Measurements from ENCODE around the gene PBX1. TPM values are rescaled to one million over a fixed set of nuclear protein-coding genes. Genes with fewer than 3 reads are reported as not detected.
A peak's percentile ranks its signal among the peaks of the same experiment; 100 is the strongest.

The PBX1 gene
- polyA plus RNA-seq, 10 donors, result 51.2 to 64.5 (median 59.0) TPM

DNA sequence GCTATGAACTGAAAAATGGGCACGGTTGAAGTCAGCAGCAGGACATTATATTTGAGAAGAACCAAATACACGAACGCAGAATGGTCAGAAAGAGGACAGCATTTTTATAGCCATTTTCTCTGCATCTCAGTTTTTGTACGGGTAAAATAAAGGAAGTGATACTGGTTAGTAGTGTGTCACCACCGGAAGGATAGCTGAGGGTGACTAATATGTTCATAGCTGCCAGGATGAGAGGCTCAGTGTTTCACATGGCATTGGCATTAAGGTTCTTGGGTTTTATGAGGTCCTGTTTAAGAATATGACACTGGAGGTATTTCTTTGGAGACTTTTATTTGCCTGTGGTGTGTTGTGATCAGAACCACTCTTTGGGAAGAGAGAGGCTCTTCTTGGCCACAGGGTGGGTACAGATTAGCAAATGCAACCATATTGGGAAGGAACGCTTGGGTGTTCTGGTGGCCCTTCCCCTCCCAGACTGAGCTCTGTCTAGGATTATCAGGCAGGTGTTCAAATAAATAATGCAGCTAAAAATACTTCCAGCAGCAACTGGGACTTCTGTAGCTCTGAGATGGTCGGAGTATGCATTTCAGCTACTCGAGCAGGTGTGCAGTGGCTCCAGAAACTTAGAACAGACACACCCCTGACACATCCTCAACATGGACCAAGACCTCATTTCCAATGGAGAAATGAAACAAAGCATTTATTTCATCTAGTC lies 158.2 kb downstream of the PBX1 start:
- no peak for DNase-seq

DNA sequence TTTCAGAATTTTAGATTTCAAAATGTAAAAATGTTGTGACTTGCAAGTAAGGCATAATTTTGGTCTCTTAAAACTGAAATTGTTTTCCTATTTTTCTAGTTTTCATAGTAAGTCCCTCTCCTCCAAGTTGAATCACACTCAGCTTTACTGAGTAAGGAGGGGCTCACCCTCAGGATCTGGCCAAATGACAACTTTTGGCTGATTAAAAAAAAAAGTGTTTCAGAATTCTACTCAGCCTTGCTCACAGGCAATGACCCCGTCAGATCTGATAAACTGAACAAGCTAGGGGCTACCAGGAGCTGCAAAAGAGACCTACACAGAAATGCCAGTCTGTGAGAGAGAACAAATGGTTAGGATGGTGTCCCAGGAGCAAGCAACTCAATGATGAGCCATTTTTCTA lies 159.8 kb downstream of the PBX1 start:
- peak in 1 of 3 donors; percentile 48 for DNase-seq

DNA sequence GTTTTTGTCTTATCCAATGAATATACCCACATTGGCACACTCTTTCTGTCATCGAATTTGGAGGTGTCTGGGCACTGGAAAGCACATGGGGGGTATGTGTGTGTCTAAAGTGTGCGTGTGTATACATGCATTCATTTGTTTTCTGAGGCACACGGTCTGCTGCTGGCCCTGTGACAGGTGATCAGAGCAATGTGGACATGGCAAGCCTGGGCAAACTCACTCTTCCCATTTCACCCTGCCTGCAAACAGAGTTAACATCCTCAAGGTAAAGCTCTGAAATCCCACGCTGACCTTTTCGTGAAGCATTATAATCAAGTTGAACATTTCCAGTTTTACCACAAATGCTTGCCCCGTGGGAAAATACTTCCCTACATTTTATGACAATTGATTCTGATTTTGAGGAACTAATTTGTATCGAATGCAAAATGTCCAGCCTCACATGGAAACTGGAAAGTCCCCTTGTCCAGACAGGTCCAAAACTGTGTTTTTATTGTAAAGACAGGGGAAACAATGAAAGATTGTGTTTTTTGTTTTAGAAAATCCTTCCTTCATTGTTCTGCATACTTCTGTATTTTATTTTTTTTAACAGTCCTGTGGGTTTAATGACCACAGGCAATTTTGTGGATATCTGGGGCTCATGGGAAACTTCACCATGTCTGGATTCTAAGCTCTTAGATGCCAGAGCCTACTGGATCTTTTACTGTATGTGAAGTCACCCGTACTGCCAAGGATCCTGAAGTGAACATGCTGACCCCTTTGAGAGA lies 160.9 kb downstream of the PBX1 start:
- no peak for DNase-seq

DNA sequence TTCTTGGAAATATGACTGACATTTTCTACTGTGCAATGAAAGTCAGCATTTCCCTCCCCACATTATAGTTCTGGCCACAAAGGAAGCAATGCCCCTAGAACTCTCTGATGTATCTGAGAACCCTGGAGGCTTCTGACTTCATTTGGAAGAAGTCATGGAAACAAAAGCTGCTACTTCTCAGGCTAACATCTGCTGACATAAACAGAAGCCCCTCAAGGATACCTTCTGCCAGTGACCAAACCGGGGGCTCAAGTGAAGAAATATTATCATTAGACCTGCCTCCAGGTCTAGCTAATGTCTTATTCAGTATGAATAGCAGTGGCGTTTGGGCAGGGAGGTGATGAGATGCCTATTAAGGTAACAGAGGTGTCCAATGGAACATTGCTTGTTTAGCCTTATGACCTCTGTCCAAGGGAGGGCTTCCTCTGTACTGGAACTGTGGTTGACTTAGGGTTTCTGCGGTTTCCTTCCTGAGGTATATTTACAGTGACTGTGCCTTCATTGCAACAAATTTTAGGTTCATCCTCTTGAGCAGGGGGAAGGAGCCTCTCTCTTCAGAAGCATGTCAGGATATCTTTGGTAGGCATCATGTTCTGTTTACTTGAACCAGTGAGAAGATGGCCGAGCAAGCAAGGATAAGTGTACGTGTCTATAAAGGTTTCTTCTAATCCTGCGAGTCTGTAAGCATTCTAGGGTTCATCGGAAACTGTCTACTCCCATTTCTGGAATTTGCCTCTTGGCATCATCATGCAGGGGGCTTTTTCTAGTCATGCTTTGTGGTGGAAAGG lies 161.7 kb downstream of the PBX1 start:
- DNase-seq, result no peak

DNA sequence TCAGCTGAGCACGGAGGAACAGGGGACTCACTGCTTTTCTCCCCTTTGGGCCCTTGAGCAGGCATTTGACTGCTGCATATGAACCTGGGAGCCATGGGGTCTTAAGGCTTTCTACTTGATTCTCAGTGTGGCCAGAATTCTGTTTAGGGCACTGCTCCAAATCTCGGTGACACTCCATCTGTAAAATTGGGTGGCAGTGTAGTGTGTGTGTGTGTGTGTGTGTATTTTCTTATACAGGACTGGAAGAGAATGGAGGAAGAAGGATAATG lies 162.2 kb downstream of the PBX1 start:
- DNase-seq, result no peak

DNA sequence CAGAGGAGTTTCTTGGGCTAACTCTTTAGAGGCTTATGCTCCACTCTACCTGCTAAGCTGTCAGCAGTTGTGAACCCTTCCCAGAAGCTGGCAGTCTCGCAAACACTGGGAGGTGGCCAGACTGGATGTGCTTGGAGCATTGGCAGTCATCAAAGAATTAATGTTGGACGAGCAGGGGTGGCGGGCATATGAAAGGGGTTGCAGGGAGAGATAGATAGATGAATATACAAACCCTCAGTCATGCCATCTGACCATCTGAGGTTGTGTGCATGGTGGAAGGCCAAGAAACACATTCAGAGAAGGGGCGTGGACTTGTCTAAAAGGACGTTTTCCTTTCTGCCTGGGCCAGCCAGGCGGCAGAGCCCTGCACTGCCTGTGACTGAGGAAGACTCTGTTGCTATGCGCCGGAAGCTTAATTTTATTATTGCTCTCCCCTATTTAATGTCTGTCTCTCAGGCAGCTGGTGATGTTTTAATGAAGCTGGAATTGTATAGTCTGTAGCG lies 164.4 kb downstream of the PBX1 start:
- DNase-seq, result no peak

DNA sequence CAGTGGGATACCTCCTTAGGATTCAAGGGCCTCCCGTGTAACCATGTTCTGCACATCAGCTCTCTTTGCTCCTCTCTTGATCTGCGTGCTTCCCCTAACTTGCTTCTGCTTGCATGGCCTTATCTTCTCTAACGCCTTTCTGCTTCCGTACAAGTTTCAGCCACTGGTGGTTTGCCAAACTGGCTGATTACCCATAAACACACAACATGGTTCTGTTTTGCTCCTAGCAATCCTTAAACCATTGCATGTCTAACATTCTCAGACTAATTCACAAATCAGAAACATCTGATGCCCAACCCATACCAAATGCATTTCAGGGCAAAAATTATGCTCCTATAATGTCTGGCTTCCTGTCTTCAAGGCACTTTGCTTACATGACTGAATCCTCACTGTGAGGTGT lies 166.4 kb downstream of the PBX1 start:
- no peak for DNase-seq

DNA sequence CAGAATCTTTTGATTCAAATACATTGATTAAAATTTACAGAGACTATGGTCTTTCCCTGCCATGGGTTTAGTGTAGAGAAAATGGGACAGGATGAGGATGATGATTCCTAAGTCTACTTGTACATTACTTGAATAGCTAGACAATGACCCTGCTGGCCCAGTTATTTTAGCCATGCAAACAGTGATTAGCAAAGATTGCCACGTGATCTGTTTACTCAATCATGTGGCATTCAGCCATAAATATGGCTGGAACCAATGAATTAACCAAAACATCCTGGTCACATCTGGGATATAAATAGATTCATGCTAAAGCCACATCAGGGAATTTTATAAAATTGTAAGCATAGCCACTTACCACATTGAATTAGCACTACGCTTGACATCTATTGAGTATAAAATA lies 167.3 kb downstream of the PBX1 start:
- DNase-seq, result peak in 1 of 3 donors; percentile 83

DNA sequence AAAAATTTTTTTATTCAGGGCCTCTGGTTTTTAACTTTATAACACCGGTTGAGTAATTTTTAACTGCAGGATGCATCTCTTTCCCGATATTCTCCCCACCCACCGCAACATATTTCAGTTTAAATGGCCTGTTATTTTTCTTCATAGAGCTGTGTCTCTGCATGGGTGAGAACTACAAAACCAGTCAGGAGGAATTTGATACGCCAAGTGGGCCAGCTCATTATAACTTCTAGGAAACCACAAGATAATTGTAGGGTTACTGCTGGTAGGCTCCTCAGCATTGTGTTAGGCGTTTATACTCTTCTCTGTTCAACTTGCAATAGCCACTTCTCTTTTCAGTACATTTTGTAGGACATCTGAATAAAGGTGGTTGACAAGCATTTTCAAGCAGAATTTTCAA lies 169.7 kb downstream of the PBX1 start:
- DNase-seq, result no peak

DNA sequence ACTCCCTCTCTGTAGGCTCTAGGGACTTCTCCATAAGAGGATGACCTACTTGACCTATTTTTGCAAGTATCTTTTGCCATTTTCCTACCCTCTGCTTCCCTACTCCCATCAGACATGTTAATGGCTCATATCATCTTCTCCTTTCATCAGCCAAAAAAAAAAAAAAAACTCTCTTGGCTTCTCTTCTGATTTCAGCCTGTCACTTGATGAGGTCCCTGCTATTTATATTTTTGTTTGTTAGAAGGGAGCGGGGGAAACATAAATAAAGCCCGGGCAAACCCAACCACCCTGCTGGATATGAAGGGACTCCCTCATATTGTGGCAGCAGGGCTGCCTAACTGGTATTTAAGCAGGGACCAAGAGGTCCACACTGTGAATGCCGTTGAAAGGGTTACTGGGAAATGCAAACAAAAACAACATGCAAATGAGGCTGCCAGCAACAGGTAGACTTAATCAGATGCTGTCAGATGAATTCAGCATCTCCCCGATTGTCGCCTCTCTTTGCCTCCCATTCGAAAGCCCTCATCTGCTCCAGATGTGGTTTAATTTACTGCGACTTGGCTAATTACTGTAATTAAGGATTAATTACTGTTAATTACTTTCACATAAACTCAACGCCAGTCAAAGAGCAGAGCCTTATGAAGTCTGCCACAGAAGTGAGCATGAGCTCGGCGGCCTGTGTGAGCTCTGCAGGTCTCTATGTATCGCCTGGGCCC lies 172.3 kb downstream of the PBX1 start:
- no peak for DNase-seq

DNA sequence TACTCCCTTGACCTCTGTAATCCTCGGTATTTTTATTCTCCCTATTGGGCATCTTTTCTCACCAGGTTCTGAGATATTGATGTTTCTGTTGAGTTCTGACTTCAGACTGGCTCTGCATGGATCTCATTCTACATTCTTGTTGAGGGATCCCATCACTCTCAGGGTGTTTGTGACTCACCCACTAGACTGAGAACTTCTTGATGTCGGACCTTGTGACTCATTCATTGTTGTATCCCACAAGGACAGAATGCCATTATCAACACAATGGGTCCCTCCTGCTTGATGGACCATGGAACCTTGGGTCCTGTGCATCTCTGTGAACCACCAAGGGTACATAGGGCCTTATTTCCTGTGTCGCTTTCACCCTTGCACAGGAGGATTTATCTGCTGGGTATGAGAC lies 174.1 kb downstream of the PBX1 start:
- DNase-seq, result no peak

DNA sequence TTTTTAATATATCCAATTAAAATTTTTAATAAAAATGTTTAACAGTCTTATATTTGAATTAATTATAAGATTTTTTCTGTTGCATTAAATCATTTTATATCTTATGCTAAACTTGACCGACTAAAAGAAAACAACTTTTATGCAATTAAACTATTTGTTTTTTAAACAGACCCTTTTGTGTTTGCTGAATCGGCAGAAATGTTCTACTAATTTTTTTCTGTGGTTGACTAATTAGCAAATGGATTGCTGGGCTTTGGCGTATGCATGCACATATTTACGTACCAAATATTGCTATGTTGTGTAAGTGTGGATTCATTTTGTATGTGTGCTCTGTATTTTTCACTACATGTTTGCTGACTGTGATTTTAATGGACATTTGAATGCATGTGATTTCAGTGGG lies 174.8 kb downstream of the PBX1 start:
- DNase-seq, result no peak

DNA sequence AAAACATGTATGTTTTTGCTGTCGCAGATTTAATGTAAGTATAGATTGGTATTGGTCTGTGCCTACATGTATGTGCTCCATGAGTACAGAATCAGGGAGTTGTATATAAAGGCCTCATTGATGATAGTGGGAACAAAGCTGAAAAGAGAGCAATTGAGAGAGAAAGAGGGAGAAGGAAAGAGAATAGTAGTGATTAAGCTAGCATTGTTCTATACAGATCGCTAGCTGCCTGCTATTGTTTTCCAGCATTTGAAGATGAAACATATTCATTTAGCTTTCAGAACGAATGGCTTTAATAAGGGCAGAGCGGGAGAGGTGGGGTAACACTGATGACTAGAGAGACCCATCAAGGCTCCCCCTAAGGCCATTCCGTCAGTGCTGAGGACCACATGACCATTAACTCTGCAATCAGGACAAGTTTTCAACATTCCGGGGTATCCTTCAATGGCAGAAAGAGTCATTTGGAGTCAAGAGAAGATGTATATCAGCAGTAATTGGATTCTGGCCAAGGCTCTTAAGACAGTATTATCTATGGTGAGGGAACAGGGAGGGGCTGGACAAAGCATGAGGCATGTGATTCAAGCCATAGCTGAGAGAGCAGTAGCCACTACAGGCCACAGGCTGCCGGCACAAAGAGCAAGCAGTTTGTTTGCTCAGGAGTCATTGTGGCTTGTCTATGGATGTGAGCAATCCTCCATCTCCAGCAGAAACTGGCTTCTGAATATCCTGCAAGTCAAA lies 176.5 kb downstream of the PBX1 start:
- no peak for DNase-seq

DNA sequence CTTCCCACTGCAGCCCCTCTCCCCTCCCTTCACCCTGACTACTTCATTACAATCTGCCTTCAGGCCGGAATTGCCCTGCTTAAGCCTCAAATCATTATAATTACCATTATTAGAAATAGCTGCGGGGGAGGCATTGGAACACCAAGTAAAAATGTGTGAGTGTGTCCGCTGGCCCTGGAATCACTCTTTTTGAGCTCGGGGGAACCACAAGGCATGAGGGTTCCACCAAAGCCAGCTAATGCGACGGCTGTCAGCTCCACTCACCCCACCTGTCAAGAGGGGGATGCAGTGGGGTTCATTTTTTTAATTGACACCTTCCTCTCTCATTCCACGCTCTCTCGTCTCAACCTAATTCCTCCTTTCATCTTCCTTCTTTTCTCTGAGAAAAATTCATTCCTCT lies 177.2 kb downstream of the PBX1 start:
- no peak for DNase-seq

DNA sequence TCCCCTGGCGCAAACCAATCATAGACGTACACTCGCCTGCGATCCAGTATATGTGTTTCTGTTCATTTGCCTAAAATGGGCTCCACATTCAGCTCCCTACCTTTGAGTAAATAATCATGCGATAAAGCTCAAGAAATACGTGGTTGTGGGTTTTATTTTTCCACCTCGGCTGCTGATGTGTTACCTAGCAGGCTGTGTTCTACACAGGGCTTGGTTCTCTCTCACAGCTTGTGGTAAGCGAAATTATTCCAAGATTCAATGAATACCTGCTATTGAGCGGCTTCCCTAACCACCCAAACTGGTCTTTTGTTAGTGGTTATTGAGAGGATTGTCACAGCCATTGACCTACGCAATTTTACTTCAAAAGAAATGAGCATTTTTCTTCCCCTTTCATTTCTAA lies 180.2 kb downstream of the PBX1 start:
- no peak for DNase-seq

DNA sequence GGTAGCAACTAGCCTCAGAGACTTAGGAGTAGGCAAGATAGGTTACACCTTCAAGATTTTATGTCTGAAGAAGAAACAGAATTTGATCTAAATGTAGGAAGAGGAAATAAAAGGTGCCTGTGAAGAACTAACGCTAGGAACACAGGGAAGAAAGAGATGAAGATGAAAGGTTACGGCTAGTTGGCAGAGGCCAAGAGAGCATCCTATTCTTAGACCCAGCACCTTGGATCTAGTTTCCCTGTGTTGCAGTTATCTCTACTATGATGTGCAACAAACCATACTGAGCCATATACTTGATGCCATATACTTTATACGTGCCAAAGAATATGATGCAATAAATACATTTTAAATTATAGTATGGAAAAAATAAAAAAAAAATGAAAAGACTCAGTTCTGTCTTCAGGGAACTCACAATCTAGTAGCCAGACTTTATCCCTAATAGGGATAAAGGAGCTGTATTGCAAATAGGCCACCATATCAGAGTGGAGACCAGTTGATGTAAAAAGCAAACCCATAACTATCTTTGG lies 181.1 kb downstream of the PBX1 start:
- no peak for DNase-seq

DNA sequence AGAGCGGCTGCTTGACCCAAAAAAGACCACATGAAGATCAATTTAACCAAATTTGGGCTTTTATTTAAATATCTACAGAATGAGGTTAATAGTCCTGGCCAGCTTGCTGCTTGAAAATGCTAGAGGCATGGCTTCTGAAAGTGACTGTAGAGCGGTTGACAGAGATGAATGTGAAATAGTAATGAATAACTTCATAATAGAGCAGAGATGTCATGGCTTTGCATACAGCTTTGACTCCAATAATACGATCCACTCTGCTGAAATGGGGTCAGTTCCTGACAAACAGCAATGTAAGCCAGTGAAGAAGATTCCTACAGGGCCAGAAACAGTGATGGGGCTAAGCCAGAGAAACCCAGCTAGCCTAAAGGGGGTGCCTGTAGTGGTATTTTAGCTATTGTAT lies 183.8 kb downstream of the PBX1 start:
- no peak for DNase-seq

DNA sequence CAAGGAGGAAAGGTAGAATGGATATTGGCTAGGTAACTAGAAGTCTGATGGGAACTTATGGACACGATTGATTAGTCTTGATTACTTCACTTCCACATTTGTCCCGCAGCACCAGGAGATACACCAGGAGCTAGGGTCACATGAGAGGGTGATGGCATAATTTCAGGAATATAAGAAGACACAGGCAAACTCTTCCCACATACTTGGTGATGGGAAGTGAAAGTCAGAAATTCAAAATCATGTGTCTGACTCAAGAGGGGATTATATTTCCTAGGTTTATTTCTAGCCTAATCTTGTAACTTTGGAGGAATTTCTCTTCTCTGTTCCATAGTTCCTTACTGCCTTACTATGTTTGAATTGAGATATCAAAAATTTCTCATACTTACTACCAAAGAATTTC lies 185.0 kb downstream of the PBX1 start:
- no peak for DNase-seq

DNA sequence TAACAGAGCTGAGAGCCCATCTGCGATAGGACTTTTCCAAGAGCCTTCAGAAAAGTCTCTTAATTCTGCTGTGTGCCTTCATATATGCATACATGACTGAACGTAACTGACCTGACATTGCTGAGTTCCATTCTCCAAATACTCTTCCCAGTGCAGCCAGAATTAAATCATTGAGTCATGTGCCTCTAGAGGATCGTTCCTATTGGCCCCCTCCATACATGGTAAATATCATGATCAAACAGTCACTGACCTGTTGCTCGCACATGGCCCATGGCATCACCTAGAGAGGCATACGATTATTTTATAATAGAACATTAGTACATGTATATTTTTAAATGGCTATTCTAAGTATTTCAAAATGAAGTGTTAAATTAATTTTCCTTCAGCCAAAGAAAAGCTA lies 186.8 kb downstream of the PBX1 start:
- DNase-seq, result no peak

DNA sequence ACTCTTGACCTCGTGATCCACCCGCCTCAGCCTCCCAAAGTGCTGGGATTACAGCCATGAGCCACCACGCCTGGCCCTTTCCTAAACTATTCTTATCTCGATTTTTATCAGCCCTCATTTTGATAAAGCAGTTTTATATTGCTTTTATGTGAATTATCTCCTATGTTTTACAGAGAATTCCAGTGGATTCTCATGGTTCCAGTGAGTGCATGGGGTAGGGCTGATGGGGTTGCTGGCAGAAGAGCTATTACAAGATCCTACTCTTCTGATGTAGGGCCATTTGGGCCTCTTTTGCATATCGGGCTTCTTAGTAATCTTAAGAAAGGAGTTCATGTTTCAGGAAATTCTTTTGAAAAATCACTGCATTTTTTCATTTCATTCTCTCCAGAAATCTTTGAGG lies 187.6 kb downstream of the PBX1 start:
- DNase-seq, result no peak

DNA sequence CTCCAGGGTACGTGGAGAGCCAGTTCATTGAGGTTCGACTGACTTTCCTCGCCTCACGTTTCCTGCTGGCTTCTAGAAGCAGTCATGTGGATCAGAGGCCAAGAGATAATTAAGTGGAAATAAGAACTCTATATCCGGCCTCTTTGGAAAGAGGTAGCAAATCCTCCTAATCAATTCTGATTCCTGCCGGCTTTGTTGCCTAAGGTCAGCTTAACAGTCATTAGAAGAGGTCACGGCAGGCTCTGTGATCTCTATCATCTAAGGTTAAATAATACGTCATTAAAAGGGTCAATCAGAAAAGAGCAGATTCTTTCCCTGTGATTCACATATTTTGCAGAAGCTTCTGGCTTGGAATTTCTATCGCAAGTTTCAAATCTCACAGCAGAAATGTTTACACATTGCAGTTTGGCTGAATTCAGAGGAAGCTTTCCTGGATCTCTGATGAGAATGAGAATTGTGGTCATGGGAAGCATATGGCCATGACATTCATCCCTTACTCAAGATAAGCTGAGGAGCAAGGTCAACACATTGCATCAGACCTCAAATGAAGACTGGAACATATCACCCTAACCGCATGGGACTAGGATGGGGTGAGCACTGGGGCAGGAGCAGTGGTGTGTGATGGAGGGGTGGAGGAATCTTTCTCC lies 189.4 kb downstream of the PBX1 start:
- peak; percentile 54 to 80 (median 75) for DNase-seq

Measured in muscle of back (tissue), 11 donors.